ENCODE results near the gene DPH3.

Gene DPH3

GRCh38 chr3:16297997-16298885 is 33.5 kb upstream of the DPH3 start:
- no peaks in the 10 kb centered on the region for H3K27me3 ChIP-seq (ENCODE audit: control insufficient read depth in 1 of 2, insufficient read depth in 1 of 2, low read length in 2 of 2)
- H2AK5ac ChIP-seq (ENCODE audit: low read length, severe bottlenecking) = no peak overlapping the region
- no peak overlapping the region for H2BK12ac ChIP-seq (ENCODE audit: low read length in 2 of 2)
- DNase-seq = no peak
- no peak overlapping the region for H3K14ac ChIP-seq (ENCODE audit: low read length in 2 of 2)
- no peak overlapping the region for H3K23ac ChIP-seq (ENCODE audit: low read length in 2 of 2)
- no peak overlapping the region for H3K18ac ChIP-seq (ENCODE audit: low read depth in 1 of 2, low read length in 2 of 2)
- H4K91ac ChIP-seq (ENCODE audit: low read length) = no peak overlapping the region
- H2BK5ac ChIP-seq (ENCODE audit: low read depth, low read length, poor library complexity, severe bottlenecking) = no peak overlapping the region
- H2BK120ac ChIP-seq (ENCODE audit: low read depth, low read length) = no peak overlapping the region
- no peak overlapping the region for H4K8ac ChIP-seq (ENCODE audit: low read length)
- H3K4me3 ChIP-seq (ENCODE audit: insufficient read depth in 1 of 2, low read depth in 1 of 2, low read length in 2 of 2) = no peak overlapping the region
- H3K36me3 ChIP-seq (ENCODE audit: control insufficient read depth in 1 of 2, insufficient read depth in 2 of 2, low read depth in 1 of 2, low read length in 2 of 2) = peaks cover 0 to 37% of the 10 kb centered on the region in 2 experiments
- H3K9ac ChIP-seq (ENCODE audit: low read length) = peak overlapping the region; percentile 8
- H3K4me2 ChIP-seq (ENCODE audit: low read length, poor library complexity, severe bottlenecking) = no peak overlapping the region
- no peak overlapping the region for H3K27ac ChIP-seq (ENCODE audit: low read length, poor library complexity, severe bottlenecking)
- peaks cover 13% of the 10 kb centered on the region for H3K9me3 ChIP-seq (ENCODE audit: control insufficient read depth, low read length)
- H3K4me1 ChIP-seq (ENCODE audit: control insufficient read depth, insufficient read depth, low read depth, low read length) = peaks cover 3% of the 10 kb centered on the region
- H2AFZ ChIP-seq (ENCODE audit: low read depth, low read length) = no peak overlapping the region
- no peak overlapping the region for H3K4ac ChIP-seq (ENCODE audit: low read depth in 1 of 2, low read length in 2 of 2)
- 93% methylated on average over 9 of the region's 9 CpGs for WGBS
- H3K79me1 ChIP-seq (replicated peaks; ENCODE audit: low read length, poor library complexity, severe bottlenecking) = peaks cover 1% of the 10 kb centered on the region
- H2BK15ac ChIP-seq (ENCODE audit: low read depth, poor library complexity, severe bottlenecking) = no peak overlapping the region

DNA sequence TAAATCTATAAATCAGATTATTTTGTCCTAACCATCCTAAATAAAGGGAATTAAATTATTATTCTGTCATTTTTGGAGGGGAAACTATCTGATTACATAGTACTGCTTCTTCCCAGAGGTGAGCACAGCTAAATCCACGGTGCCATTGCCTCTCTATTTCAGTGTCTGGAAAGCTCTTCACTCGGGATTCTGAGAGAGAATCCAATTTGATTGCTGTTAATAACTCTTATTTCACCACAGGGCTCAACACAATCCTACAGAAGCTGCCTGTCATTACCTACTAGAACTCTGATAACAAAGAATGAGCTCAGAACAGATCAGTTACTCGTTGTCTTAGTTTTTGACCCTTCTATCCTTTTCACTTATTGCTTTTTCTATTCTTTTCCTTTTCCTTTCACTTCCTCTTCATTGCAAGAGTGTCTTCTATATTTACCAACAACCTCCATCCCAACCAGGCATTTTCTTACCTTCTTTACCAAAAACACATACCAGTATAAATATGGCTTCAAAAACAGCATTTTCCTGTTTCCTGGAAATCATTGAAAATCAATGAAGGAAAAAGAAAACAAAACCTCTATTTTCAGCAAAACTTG is 30.7 kb upstream of the DPH3 start:
- Histone ChIP-seq H3K36me3 (ENCODE audit: control insufficient read depth in 1 of 2, insufficient read depth in 2 of 2, low read depth in 1 of 2, low read length in 2 of 2) (peaks cover 0 to 26% of the 10 kb centered on the region in 2 experiments), H2AK5ac (ENCODE audit: low read length, severe bottlenecking) (no peak overlapping the region), H3K4me2 (ENCODE audit: low read length, poor library complexity, severe bottlenecking) (no peak overlapping the region), H4K8ac (ENCODE audit: low read length) (no peak overlapping the region), H3K18ac (ENCODE audit: low read depth in 1 of 2, low read length in 2 of 2) (no peak overlapping the region), H3K23ac (ENCODE audit: low read length in 2 of 2) (no peak overlapping the region), H3K9me3 (ENCODE audit: control insufficient read depth, low read length) (peaks cover 13% of the 10 kb centered on the region), H3K4me1 (ENCODE audit: control insufficient read depth, insufficient read depth, low read depth, low read length) (peaks cover 1% of the 10 kb centered on the region), H3K4ac (ENCODE audit: low read depth in 1 of 2, low read length in 2 of 2) (no peak overlapping the region), H2BK5ac (ENCODE audit: low read depth, low read length, poor library complexity, severe bottlenecking) (no peak overlapping the region), H3K9ac (ENCODE audit: low read length) (no peak overlapping the region), H3K79me1 (replicated peaks; ENCODE audit: low read length, poor library complexity, severe bottlenecking) (peaks cover 3% of the 10 kb centered on the region), H3K27me3 (ENCODE audit: control insufficient read depth in 1 of 2, insufficient read depth in 1 of 2, low read length in 2 of 2) (no peaks in the 10 kb centered on the region), H3K4me3 (ENCODE audit: insufficient read depth in 1 of 2, low read depth in 1 of 2, low read length in 2 of 2) (no peak overlapping the region), H3K14ac (ENCODE audit: low read length in 2 of 2) (no peak overlapping the region), H4K91ac (ENCODE audit: low read length) (no peak overlapping the region), H2AFZ (ENCODE audit: low read depth, low read length) (no peak overlapping the region), H3K27ac (ENCODE audit: low read length, poor library complexity, severe bottlenecking) (no peak overlapping the region), H2BK15ac (ENCODE audit: low read depth, poor library complexity, severe bottlenecking) (no peak overlapping the region), H2BK120ac (ENCODE audit: low read depth, low read length) (no peak overlapping the region), H2BK12ac (ENCODE audit: low read length in 2 of 2) (no peak overlapping the region)
- 96% methylated on average over 3 of the region's 3 CpGs for WGBS
- no peak for DNase-seq

DNA sequence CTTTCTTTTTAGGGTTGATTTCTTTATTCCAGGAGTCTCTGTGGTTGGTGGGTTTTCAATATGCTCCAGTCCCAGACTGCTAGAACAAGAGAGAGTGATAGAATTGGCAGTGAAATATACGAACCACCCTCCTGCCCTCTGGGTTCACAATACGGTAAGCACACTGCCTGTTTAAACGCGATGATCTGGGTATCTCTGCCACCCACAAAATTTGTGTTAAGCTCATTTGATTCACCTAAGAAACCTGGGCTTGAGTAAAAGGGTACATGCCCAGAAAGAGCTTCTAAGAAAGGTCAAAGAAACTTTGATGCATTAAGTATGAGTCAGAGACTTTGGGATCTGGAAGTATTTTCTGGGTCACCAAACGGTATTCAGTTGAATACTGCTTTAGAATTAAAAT is 30.1 kb upstream of the DPH3 start:
- no peak overlapping the region for H2AK5ac ChIP-seq (ENCODE audit: low read length, severe bottlenecking)
- H3K36me3 ChIP-seq (ENCODE audit: control insufficient read depth in 1 of 2, insufficient read depth in 2 of 2, low read depth in 1 of 2, low read length in 2 of 2) = peaks cover 0 to 25% of the 10 kb centered on the region in 2 experiments
- no peak overlapping the region for H3K23ac ChIP-seq (ENCODE audit: low read length in 2 of 2)
- no peak overlapping the region for H2BK15ac ChIP-seq (ENCODE audit: low read depth, poor library complexity, severe bottlenecking)
- H3K4me3 ChIP-seq (ENCODE audit: insufficient read depth in 1 of 2, low read depth in 1 of 2, low read length in 2 of 2) = no peak overlapping the region
- no peaks in the 10 kb centered on the region for H3K27me3 ChIP-seq (ENCODE audit: control insufficient read depth in 1 of 2, insufficient read depth in 1 of 2, low read length in 2 of 2)
- H4K91ac ChIP-seq (ENCODE audit: low read length) = no peak overlapping the region
- no peak overlapping the region for H3K14ac ChIP-seq (ENCODE audit: low read length in 2 of 2)
- WGBS = 100% methylated on average over 4 of the region's 5 CpGs
- H3K4me2 ChIP-seq (ENCODE audit: low read length, poor library complexity, severe bottlenecking) = no peak overlapping the region
- peaks cover 1% of the 10 kb centered on the region for H3K4me1 ChIP-seq (ENCODE audit: control insufficient read depth, insufficient read depth, low read depth, low read length)
- DNase-seq = no peak
- H3K18ac ChIP-seq (ENCODE audit: low read depth in 1 of 2, low read length in 2 of 2) = no peak overlapping the region
- H2BK120ac ChIP-seq (ENCODE audit: low read depth, low read length) = no peak overlapping the region
- no peak overlapping the region for H3K27ac ChIP-seq (ENCODE audit: low read length, poor library complexity, severe bottlenecking)
- H3K79me1 ChIP-seq (replicated peaks; ENCODE audit: low read length, poor library complexity, severe bottlenecking) = peaks cover 3% of the 10 kb centered on the region
- H2BK12ac ChIP-seq (ENCODE audit: low read length in 2 of 2) = no peak overlapping the region
- no peak overlapping the region for H2BK5ac ChIP-seq (ENCODE audit: low read depth, low read length, poor library complexity, severe bottlenecking)
- no peak overlapping the region for H3K9ac ChIP-seq (ENCODE audit: low read length)
- H3K9me3 ChIP-seq (ENCODE audit: control insufficient read depth, low read length) = peaks cover 13% of the 10 kb centered on the region
- no peak overlapping the region for H4K8ac ChIP-seq (ENCODE audit: low read length)
- no peak overlapping the region for H3K4ac ChIP-seq (ENCODE audit: low read depth in 1 of 2, low read length in 2 of 2)
- no peak overlapping the region for H2AFZ ChIP-seq (ENCODE audit: low read depth, low read length)

DNA sequence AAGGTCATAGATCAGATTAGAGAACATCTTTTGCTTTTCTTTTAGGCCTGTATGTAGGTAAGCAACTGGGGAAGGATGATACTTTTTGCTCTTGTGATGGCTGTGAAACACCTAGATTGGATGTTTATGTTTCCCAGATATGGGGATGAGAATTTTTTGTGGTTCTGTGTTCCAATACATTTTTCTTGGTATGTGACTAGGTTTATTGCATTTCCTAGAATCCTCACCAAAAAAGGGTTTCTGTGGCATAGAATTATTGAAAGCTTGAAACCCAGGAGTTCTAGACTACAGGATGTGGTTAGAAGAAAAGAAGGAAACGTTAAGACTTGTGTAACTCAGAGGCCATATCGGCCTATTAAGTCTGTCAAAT is 26.1 kb upstream of the DPH3 start:
- Histone ChIP-seq H3K23ac (ENCODE audit: low read length in 2 of 2) (no peak overlapping the region), H2BK15ac (ENCODE audit: low read depth, poor library complexity, severe bottlenecking) (no peak overlapping the region), H4K8ac (ENCODE audit: low read length) (no peak overlapping the region), H3K14ac (ENCODE audit: low read length in 2 of 2) (no peak overlapping the region), H3K9me3 (ENCODE audit: control insufficient read depth, low read length) (peaks cover 7% of the 10 kb centered on the region), H4K91ac (ENCODE audit: low read length) (no peak overlapping the region), H3K36me3 (ENCODE audit: control insufficient read depth in 1 of 2, insufficient read depth in 2 of 2, low read depth in 1 of 2, low read length in 2 of 2) (peaks cover 0 to 22% of the 10 kb centered on the region in 2 experiments), H3K27me3 (ENCODE audit: control insufficient read depth in 1 of 2, insufficient read depth in 1 of 2, low read length in 2 of 2) (no peaks in the 10 kb centered on the region), H3K18ac (ENCODE audit: low read depth in 1 of 2, low read length in 2 of 2) (no peak overlapping the region), H3K4ac (ENCODE audit: low read depth in 1 of 2, low read length in 2 of 2) (no peak overlapping the region), H2AK5ac (ENCODE audit: low read length, severe bottlenecking) (no peak overlapping the region), H2AFZ (ENCODE audit: low read depth, low read length) (no peak overlapping the region), H3K27ac (ENCODE audit: low read length, poor library complexity, severe bottlenecking) (no peak overlapping the region), H3K4me3 (ENCODE audit: insufficient read depth in 1 of 2, low read depth in 1 of 2, low read length in 2 of 2) (no peak overlapping the region), H2BK5ac (ENCODE audit: low read depth, low read length, poor library complexity, severe bottlenecking) (no peak overlapping the region), H3K4me1 (ENCODE audit: control insufficient read depth, insufficient read depth, low read depth, low read length) (no peaks in the 10 kb centered on the region), H3K9ac (ENCODE audit: low read length) (no peak overlapping the region), H2BK12ac (ENCODE audit: low read length in 2 of 2) (no peak overlapping the region), H2BK120ac (ENCODE audit: low read depth, low read length) (no peak overlapping the region), H3K4me2 (ENCODE audit: low read length, poor library complexity, severe bottlenecking) (no peak overlapping the region), H3K79me1 (replicated peaks; ENCODE audit: low read length, poor library complexity, severe bottlenecking) (peaks cover 5% of the 10 kb centered on the region)
- peak; percentile 39 for DNase-seq
- 17% methylated on average over 1 of the region's 2 CpGs for WGBS
